H1 (cell line): Measurements from ENCODE around the gene S100A14. TPM values are rescaled to one million over a fixed set of nuclear protein-coding genes. Genes with fewer than 3 reads are reported as not detected.

ENCODE experiments used
- CTCF ChIA-PET: fragments of 300-600 bp; sonication (Branson Sonifier 250); formaldehyde crosslinking; loops from one replicate; lab custom pipeline; 2021; ENCODE audit not compliant: partially characterized antibody; lab: Charles Lee
- POLR2A ChIA-PET: fragments of 300-600 bp; sonication (Branson Sonifier 250); formaldehyde crosslinking; loops from one replicate; lab custom pipeline; 2021; ENCODE audit warnings: inconsistent platforms; ENCODE audit not compliant: partially characterized antibody; lab: Charles Lee
- DNase-seq, 2 experiments: peaks; one replicate each; pipeline versions ENCODE4 v3.0.0 to v3.0.0-alpha.2; 2010 to 2022; ENCODE audit warnings: low spot score in 2 of 2, low read depth in 1 of 2, mixed read lengths in 1 of 2
- FAIRE-seq: peaks from 2 replicates; lab custom pipeline; 2011; peaks lifted over from hg19 to GRCh38; lab: Jason Lieb, UNC
- H2AFZ ChIP-seq: 2 replicates; pipeline ENCODE4 v1.8.1; 2012; ENCODE audit warnings: low read length, inconsistent platforms
- H2AK5ac ChIP-seq: 2 replicates; pipeline ENCODE4 v1.6.1; 2013; ENCODE audit warnings: low read depth, low read length
- H2BK120ac ChIP-seq: replicated peaks from 2 replicates; pipeline ENCODE3; 2013; ENCODE audit warnings: low read depth, low read length, inconsistent platforms
- H2BK12ac ChIP-seq: 2 replicates; pipeline ENCODE4 v1.6.1; 2013; ENCODE audit warnings: low read depth, low read length
- H2BK15ac ChIP-seq: 2 replicates; pipeline ENCODE4 v1.6.1; 2013; ENCODE audit warnings: low read length
- H2BK20ac ChIP-seq: 2 replicates; pipeline ENCODE4 v1.6.1; 2013; ENCODE audit warnings: low read length
- H2BK5ac ChIP-seq: 2 replicates; pipeline ENCODE4 v1.6.1; 2013; ENCODE audit warnings: low read depth, low read length
- H3K14ac ChIP-seq: 2 replicates; pipeline ENCODE4 v1.6.1; 2013; ENCODE audit warnings: inconsistent platforms; ENCODE audit not compliant: insufficient read length
- H3K18ac ChIP-seq: 2 replicates; pipeline ENCODE4 v1.6.1; 2013; ENCODE audit warnings: low read length; ENCODE audit errors: extremely low read depth
- H3K23ac ChIP-seq: 2 replicates; pipeline ENCODE4 v1.6.1; 2013; ENCODE audit warnings: inconsistent platforms; ENCODE audit not compliant: insufficient read length
- H3K23me2 ChIP-seq: 2 replicates; pipeline ENCODE4 v1.6.1; 2013; ENCODE audit warnings: low read depth, low read length
- H3K27ac ChIP-seq: 2 replicates; pipeline ENCODE4 v1.6.1; 2011; ENCODE audit warnings: low read depth, low read length, inconsistent platforms
- H3K27me3 ChIP-seq, 4 experiments: replicated peaks in 1 of 4; 1 replicate in 1 of 4; 2 replicates in 3 of 4; pipeline versions ENCODE4 v1.6.1 to v1.8.1; 2011 to 2013; ENCODE audit warnings: low read length in 3 of 4, mild to moderate bottlenecking in 3 of 4, inconsistent platforms in 2 of 4, mixed read lengths in 2 of 4, moderate library complexity in 1 of 4; ENCODE audit not compliant: control insufficient read depth in 3 of 4, insufficient read depth in 3 of 4; ENCODE audit errors: extremely low read depth in 1 of 4
- H3K36me3 ChIP-seq, 4 experiments: 2 replicates each; pipeline versions ENCODE4 v1.6.1 to v1.8.1; 2011 to 2013; ENCODE audit warnings: mild to moderate bottlenecking in 4 of 4, low read length in 3 of 4, moderate library complexity in 2 of 4, control low read depth in 1 of 4, inconsistent platforms in 1 of 4; ENCODE audit not compliant: insufficient read depth in 4 of 4, control insufficient read depth in 2 of 4
- H3K4ac ChIP-seq: replicated peaks from 2 replicates; pipeline ENCODE3; 2013; ENCODE audit warnings: low read length, low read depth, mixed read lengths, inconsistent platforms; ENCODE audit not compliant: insufficient read length
- H3K4me1 ChIP-seq, 4 experiments: replicated peaks in 1 of 4; 1 replicate in 1 of 4; 2 replicates in 3 of 4; pipeline versions ENCODE4 v1.6.1 to v1.8.1; 2011 to 2013; ENCODE audit warnings: low read length in 3 of 4, inconsistent platforms in 2 of 4, mixed read lengths in 1 of 4; ENCODE audit not compliant: insufficient read depth in 4 of 4, control insufficient read depth in 3 of 4
- H3K4me2 ChIP-seq, 2 experiments: 2 replicates each; pipeline versions ENCODE4 v1.6.1 to v1.8.1; 2011 to 2013; ENCODE audit warnings: low read depth in 2 of 2, low read length in 2 of 2, control low read depth in 1 of 2, inconsistent platforms in 1 of 2, mild to moderate bottlenecking in 1 of 2; ENCODE audit not compliant: insufficient read depth in 1 of 2
- H3K4me3 ChIP-seq, 4 experiments: fragments of 200-600, 300-600 bp in 1 of 4; sonication (generic), shearing (Covaris generic), sonication (Bioruptor Twin) in 1 of 4; 2 replicates each; pipeline versions ENCODE4 v1.5.1 to v1.8.1; 2011 to 2016; ENCODE audit warnings: low read length in 4 of 4, low read depth in 3 of 4, control low read depth in 2 of 4, inconsistent platforms in 2 of 4, mild to moderate bottlenecking in 2 of 4, mixed read lengths in 1 of 4, moderate library complexity in 1 of 4; ENCODE audit not compliant: insufficient read depth in 2 of 4; ENCODE audit errors: extremely low read depth in 1 of 4
- H3K56ac ChIP-seq: replicated peaks from 2 replicates; pipeline ENCODE3; 2013; ENCODE audit warnings: low read depth, mild to moderate bottlenecking, mixed read lengths, low read length, inconsistent platforms; ENCODE audit not compliant: insufficient read length
- H3K79me1 ChIP-seq: 2 replicates; pipeline ENCODE4 v1.6.1; 2013; ENCODE audit warnings: low read depth, low read length, control low read depth
- H3K79me2 ChIP-seq, 2 experiments: 2 replicates each; pipeline versions ENCODE4 v1.6.1 to v1.8.1; 2012 to 2013; ENCODE audit warnings: low read length in 2 of 2, mild to moderate bottlenecking in 2 of 2, inconsistent platforms in 1 of 2; ENCODE audit not compliant: insufficient read depth in 2 of 2, control insufficient read depth in 1 of 2
- H3K9ac ChIP-seq, 4 experiments: replicated peaks in 1 of 4; 1 replicate in 1 of 4; 2 replicates in 3 of 4; pipeline versions ENCODE4 v1.6.1 to v1.8.1; 2011 to 2013; ENCODE audit warnings: low read depth in 3 of 4, low read length in 3 of 4, control low read depth in 2 of 4, mild to moderate bottlenecking in 2 of 4, moderate library complexity in 2 of 4, inconsistent platforms in 1 of 4; ENCODE audit errors: extremely low read depth in 1 of 4
- H3K9me3 ChIP-seq, 2 experiments: 2 replicates each; pipeline versions ENCODE4 v1.6.1 to v1.8.1; 2012 to 2013; ENCODE audit warnings: mild to moderate bottlenecking in 2 of 2, moderate library complexity in 2 of 2, control low read depth in 1 of 2, inconsistent platforms in 1 of 2, low read depth in 1 of 2, low read length in 1 of 2, mixed read lengths in 1 of 2; ENCODE audit not compliant: insufficient read depth in 2 of 2
- H4K20me1 ChIP-seq, 2 experiments: replicated peaks in 1 of 2; 2 replicates each; pipeline versions ENCODE3 to v1.8.1; 2011 to 2013; ENCODE audit warnings: inconsistent platforms in 2 of 2, low read length in 2 of 2, mild to moderate bottlenecking in 1 of 2; ENCODE audit not compliant: insufficient read depth in 2 of 2, control insufficient read depth in 1 of 2
- H4K5ac ChIP-seq: 2 replicates; pipeline ENCODE4 v1.6.1; 2013; ENCODE audit warnings: low read length, low read depth, mixed read lengths, inconsistent platforms; ENCODE audit not compliant: insufficient read length
- H4K8ac ChIP-seq: 2 replicates; pipeline ENCODE4 v1.8.0; 2013; ENCODE audit warnings: mild to moderate bottlenecking, moderate library complexity, low read length, inconsistent platforms; ENCODE audit not compliant: insufficient read depth; ENCODE audit errors: extremely low read depth
- H4K91ac ChIP-seq: replicated peaks from 2 replicates; pipeline ENCODE3; 2013; ENCODE audit warnings: low read length, mixed read lengths, inconsistent platforms; ENCODE audit not compliant: insufficient read length
- ASH2L ChIP-seq: fragments of 200-600, 300-600 bp; sonication (generic); IDR thresholded peaks from one replicate; pipeline ENCODE4 v1.7.1; 2017; ENCODE audit warnings: low read length
- CBX5 ChIP-seq: fragments of 300-800, 300-1000 bp; sonication (generic); IDR thresholded peaks from 2 replicates; pipeline ENCODE4 v1.7.1; 2016; ENCODE audit warnings: antibody characterized with exemption, low read length, low read depth
- CBX8 ChIP-seq: fragments of 300-800, 300-1000 bp; sonication (generic); IDR thresholded peaks from 2 replicates; pipeline ENCODE4 v1.7.1; 2016; ENCODE audit warnings: low read depth, low read length, borderline replicate concordance
- CHD1 ChIP-seq: IDR thresholded peaks from 2 replicates; pipeline ENCODE4 v1.6.1; 2012; ENCODE audit warnings: low read depth, low read length, improper control_type of control experiment
- CHD2 ChIP-seq: IDR thresholded peaks from 2 replicates; pipeline ENCODE4 v1.6.1; 2012; ENCODE audit warnings: low read length, improper control_type of control experiment
- E2F6 ChIP-seq: IDR thresholded peaks from 2 replicates; pipeline ENCODE4 v1.6.1; 2012; ENCODE audit warnings: inconsistent platforms
- GTF2F1 ChIP-seq: IDR thresholded peaks from 2 replicates; pipeline ENCODE4 v1.6.1; 2012; ENCODE audit warnings: low read depth, low read length, improper control_type of control experiment, borderline replicate concordance
- JUN ChIP-seq: IDR thresholded peaks from 2 replicates; pipeline ENCODE4 v1.6.1; 2011; ENCODE audit warnings: low read depth, mild to moderate bottlenecking, improper control_type of control experiment, low read length
- MAFK ChIP-seq: IDR thresholded peaks from 2 replicates; pipeline ENCODE4 v1.6.1; 2012; ENCODE audit warnings: low read depth, mild to moderate bottlenecking, improper control_type of control experiment, low read length
- NANOG ChIP-seq: IDR thresholded peaks from 2 replicates; pipeline ENCODE4 v1.6.1; 2011; ENCODE audit warnings: low read length, low read depth, mild to moderate bottlenecking, inconsistent platforms; ENCODE audit not compliant: insufficient read depth, poor library complexity, severe bottlenecking
- POLR2A ChIP-seq, 2 experiments: IDR thresholded peaks; 1 replicate in 1 of 2; 2 replicates in 1 of 2; pipeline ENCODE4 v1.6.1; 2011; ENCODE audit warnings: low read depth in 2 of 2, low read length in 2 of 2, mild to moderate bottlenecking in 2 of 2; ENCODE audit errors: control extremely low read depth in 1 of 2
- SIRT6 ChIP-seq: IDR thresholded peaks from one replicate; pipeline ENCODE4 v1.7.1; 2012; ENCODE audit warnings: low read length, inconsistent platforms
- TEAD4 ChIP-seq: IDR thresholded peaks from 2 replicates; pipeline ENCODE4 v1.6.1; 2012; ENCODE audit warnings: low read depth, low read length, inconsistent platforms, mixed read lengths
- YY1 ChIP-seq: IDR thresholded peaks from 2 replicates; pipeline ENCODE4 v1.6.1; 2011; ENCODE audit warnings: low read depth, mild to moderate bottlenecking, low read length
- ZNF274 ChIP-seq: IDR thresholded peaks from 2 replicates; pipeline ENCODE4 v1.7.0; 2012; ENCODE audit warnings: low read length, borderline replicate concordance; ENCODE audit errors: extremely low read depth
- WGBS, 2 experiments: shearing (Covaris generic) in 1 of 2; methylation state at CpG; one replicate each; pipeline versions ENCODE4 v1.1.6 to v1.1.7; 2013 to 2015; ENCODE audit warnings: low lambda C conversion rate in 2 of 2, mixed read lengths in 2 of 2, inconsistent platforms in 1 of 2, low coverage in 1 of 2, missing lambda C conversion rate in 1 of 2; ENCODE audit not compliant: insufficient replicate concordance in 2 of 2, insufficient coverage in 1 of 2, insufficient read length in 1 of 2; ENCODE audit errors: extremely low coverage in 1 of 2, missing lambda C conversion rate in 1 of 2; 5-methylcytosine and 5-hydroxymethylcytosine counted together
- polyA plus RNA-seq, 7 experiments: library from polyadenylated mRNA; depleted of rRNA in 3 of 7; stranded (reverse) in 5 of 7; unstranded in 2 of 7; fragments of >200 nt in 5 of 7; fragments of 200-250 nt in 2 of 7; gene quantifications; 1 replicate in 5 of 7; 2 replicates in 1 of 7; 4 replicates in 1 of 7; pipeline versions ENCODE4 v1.2.1 to v1.2.3, GENCODE V29; 2011 to 2013; ENCODE audit warnings: missing spikeins in 2 of 7, mixed read lengths in 2 of 7
- total RNA-seq: library from RNA; stranded (reverse); fragmentation: NEBNext Ultra II Directional; extraction: Animal tissue kit (Norgen Biotek cat#: 25700); gene quantifications from 2 replicates; pipeline ENCODE4 v1.2.1, GENCODE V29; 2021

Gene S100A14
- total and polyA plus RNA-seq, 2 of the 8 experiments (the other 6 are each of a cell fraction or from before 2014, with no cell fraction given): 1.4 to 5.3 TPM

DNA sequence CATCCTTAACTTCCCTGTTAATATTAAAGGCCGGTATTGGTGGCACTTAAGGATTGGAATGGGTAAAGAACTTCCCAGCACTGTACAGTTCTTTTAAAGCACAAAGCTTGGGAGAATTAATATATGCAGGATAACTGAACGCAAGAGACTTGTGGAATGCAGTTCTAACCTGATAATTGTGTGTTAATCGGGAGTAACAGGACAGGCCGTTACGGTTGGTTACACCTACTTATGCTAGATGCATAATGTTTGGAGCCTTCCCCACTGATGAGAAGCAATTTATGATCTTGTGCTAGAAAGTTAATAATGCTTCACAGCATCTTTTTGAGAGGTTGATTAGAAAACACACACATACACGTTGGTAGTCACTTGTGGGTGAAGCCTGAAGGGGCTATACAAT lies 24.7 kb upstream of the S100A14 start:
- FAIRE-seq (no peak), DNase-seq (no peak)
- Histone ChIP-seq H3K23ac (no peak overlapping the region), H3K56ac (no peak overlapping the region), H3K4ac (no peak overlapping the region), H4K8ac (no peak overlapping the region), H3K18ac (no peak overlapping the region), H3K27me3 (no peaks in the 10 kb centered on the region), H3K4me3 (no peak overlapping the region), H3K36me3 (peaks cover 63 to 99% (median 89%) of the 10 kb centered on the region in 4 experiments), H3K79me1 (no peaks in the 10 kb centered on the region), H2BK5ac (no peak overlapping the region), H3K9ac (no peak overlapping the region), H4K20me1 (peaks cover 4 to 8% of the 10 kb centered on the region in 2 experiments), H3K4me1 (no peaks in the 10 kb centered on the region), H4K5ac (no peak overlapping the region), H3K79me2 (peaks cover 0 to 32% of the 10 kb centered on the region in 2 experiments; a peak in 2 of 4 replicates), H2BK120ac (no peak overlapping the region), H2BK15ac (no peak overlapping the region), H3K4me2 (no peak overlapping the region), H2AFZ (no peak overlapping the region), H3K27ac (no peak overlapping the region), H3K23me2 (no peaks in the 10 kb centered on the region), H2AK5ac (no peak overlapping the region), H2BK12ac (no peak overlapping the region), H4K91ac (no peak overlapping the region), H3K14ac (no peak overlapping the region), H2BK20ac (no peak overlapping the region), H3K9me3 (no peaks in the 10 kb centered on the region)
- ChIA-PET CTCF (interaction anchor here (1.4 to 5.4 kb wide), 2 partner anchors 12 to 68 kb away, joined by 4 to 28 read pairs; partner anchors contain the start of genes S100A1 and S100A13), POLR2A (interaction anchor here (0.9 to 16.2 kb wide), 6 partner anchors 8 to 77 kb away, joined by 3 to 343 read pairs (median 6); partner anchors contain the start of genes ILF2, S100A1, S100A13 and SNAPIN)
- WGBS, 2 experiments: 87% methylated on average over 6 of the region's 6 CpGs; no CpG with 5 or more reads in 1 of the 2 experiments
- TF ChIP-seq SIRT6 (no peak), E2F6 (no peak), CBX5 (no peak), CHD2 (no peak), CHD1 (no peak), GTF2F1 (no peak), TEAD4 (no peak), ASH2L (no peak), CBX8 (no peak), ZNF274 (no peak), MAFK (no peak), POLR2A (IDR thresholded peaks at IDR 0.05; ENCODE audit: control extremely low read depth in 1 of 2, low read depth in 2 of 2, low read length in 2 of 2) (peak in 1 of 2 experiments; percentile 36; a peak in 1 of 3 replicates), YY1 (no peak), NANOG (no peak), JUN (no peak)
